Activated naive CD8-positive, alpha-beta T cell treated with anti-CD3 and anti-CD28 coated beads, Interleukin-2, amount 50 U/mL, for 16 hours (primary cell): ENCODE measurements around the gene SYNPO2L.
"Not testable (repeated sequence)": the region's sequence is repeated elsewhere in the genome, so short reads cannot be mapped to it uniquely, and the experiment has no call there.

ENCODE experiments used
- DNase-seq: peaks from one replicate; pipeline ENCODE4 v3.0.0-alpha.2; 2020; ENCODE audit warnings: low read depth, low spot score

Gene SYNPO2L

DNA sequence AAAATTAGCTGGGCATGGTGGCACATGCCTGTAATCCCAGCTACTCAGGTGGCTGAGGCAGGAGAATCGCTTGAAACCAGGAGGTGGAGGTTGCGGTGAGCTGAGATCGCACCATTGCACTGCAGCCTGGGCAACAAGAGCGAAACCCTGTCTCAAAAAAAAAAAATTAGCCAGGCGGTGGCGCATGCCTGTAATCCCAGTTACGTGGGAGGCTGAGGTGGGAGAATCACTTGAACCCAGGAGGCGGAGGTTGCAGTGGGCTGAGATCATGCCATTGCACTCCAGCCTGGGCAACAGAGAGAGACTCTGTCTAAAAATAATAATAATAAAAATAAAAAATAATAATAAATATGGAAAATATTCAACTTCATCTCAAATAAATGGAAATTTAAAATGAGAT lies 38.7 kb downstream of the SYNPO2L start:
- not testable (repeated sequence) for DNase-seq

DNA sequence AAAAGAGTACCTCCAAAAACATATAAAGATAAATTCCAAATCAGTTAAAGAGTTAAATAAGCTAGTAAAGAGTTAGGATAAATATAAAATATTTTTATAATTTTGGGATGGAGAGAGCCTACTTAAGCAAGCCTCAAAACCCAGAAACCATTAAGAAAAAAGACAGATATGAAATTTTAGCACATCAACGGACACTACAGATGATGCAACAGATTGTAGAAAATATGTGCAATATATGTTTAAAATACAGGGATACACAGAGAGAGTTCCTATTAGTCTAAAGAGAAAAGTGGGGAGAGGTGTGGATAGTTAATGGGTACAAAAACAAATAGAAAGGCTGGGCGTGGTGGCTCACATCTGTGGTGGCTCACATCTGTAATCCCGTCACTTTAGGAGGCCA lies 41.1 kb downstream of the SYNPO2L start:
- no peak for DNase-seq

DNA sequence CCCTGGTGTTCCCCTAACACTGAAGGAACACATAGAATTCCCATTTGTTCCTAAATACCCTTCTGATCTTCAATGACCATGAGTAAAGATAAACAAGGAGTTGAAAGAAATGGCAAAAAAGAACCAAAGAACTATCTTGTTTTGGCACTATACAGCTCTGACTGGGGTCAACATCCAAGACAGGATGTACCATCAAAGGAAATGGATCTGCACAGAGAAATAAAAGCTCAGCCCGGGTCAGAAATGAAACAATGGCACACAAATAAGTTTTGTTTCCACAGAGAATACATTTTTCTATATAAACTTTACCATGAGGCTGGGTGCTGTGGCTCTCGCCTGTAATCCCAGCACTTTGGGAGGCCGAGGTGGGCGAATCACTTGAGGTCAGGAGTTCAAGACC lies 46.7 kb downstream of the SYNPO2L start:
- DNase-seq, result no peak

DNA sequence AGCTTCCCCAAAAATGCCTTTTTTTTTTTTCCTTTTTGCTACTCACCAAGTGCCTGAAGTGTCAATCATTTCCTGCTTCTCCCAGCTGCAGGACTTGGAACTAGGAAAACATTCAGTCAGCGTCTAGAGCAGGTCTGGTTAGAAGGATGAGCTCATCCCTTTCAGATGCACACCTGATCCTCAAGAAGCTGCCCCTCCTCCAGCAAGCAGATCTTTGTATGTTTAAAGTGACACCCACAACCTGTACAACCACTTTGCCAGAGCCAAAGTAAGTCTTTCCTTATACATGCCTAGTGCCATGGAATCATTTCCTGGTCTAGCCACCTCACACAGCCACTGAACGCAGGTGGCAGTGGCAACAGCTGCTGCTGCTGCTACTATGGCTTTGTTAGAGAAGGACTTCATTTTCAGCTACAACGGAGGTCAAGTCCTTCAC lies 54.3 kb downstream of the SYNPO2L start:
- DNase-seq, result no peak

DNA sequence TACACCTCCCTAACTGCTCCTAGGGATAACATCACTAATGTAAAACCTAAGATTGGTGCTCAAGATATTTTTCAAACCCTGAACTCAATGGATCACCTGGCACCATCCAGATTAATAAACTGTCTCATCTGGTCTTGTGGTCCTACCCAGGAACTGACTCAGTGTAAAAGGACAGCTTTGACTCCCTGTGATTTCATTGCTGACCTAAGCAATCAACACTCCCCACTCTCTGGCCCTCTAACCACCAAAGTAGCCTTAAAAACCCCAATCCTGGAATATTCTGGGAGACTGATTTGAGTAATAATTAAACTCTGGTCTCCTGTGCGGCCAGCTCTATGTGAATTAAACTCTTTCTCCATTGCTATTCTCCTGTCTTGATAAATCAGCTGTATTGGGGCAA lies 58.5 kb downstream of the SYNPO2L start:
- DNase-seq, result no peak
